ENCODE measurements around the gene KRTAP5-7.
"Not testable (repeated sequence)": the region's sequence is repeated elsewhere in the genome, so short reads cannot be mapped to it uniquely, and the experiment has no call there.

KRTAP5-7 gene, protein sequence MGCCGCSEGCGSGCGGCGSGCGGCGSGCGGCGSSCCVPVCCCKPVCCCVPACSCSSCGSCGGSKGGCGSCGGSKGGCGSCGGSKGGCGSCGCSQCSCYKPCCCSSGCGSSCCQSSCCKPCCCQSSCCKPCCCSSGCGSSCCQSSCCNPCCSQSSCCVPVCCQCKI

DNA sequence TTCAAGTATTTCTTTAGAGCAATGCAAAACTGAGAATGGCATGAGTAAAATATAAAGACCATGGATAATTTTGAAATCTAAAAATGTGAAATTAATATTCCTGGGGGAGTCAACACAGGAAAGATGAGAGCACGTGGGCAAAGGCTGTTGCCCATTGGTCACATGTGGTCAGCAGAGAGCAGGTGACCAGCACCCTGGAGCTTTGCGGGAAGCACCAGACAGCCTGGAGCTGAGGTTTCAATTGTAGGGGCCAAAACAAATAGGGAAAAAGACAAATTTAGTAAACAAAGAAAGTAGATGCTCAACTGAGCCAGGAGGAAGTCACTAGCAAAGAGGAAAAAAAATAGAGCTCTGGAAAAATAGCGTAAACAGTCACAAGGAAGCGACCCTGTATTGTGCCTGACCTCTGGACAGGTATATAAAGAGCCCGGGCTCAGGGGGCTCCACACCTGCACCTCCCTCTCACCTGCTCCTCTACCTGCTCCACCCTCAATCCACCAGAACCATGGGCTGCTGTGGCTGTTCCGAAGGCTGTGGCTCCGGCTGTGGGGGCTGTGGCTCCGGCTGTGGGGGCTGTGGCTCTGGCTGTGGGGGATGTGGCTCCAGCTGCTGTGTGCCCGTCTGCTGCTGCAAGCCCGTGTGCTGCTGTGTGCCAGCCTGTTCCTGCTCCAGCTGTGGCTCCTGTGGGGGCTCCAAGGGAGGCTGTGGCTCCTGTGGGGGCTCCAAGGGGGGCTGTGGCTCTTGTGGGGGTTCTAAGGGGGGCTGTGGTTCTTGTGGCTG lies at the start of gene KRTAP5-7:
Gene KRTAP5-7 (plus strand): TSS at position 472 of the 780 bp plus-strand sequence. CDS start 34 bp downstream, at position 506.
- in situ Hi-C loops (cut with MboI; ENCODE audit: low pct_unique_long_range_greater_than_20kb, low sequenced_read_pairs, unreplicated experiment): loop anchor here (5.0 kb wide), 1 partner anchor 35 kb away; no protein-coding TSS in a partner anchor
- DNase-seq (ENCODE audit: low spot score): not testable (repeated sequence)

DNA sequence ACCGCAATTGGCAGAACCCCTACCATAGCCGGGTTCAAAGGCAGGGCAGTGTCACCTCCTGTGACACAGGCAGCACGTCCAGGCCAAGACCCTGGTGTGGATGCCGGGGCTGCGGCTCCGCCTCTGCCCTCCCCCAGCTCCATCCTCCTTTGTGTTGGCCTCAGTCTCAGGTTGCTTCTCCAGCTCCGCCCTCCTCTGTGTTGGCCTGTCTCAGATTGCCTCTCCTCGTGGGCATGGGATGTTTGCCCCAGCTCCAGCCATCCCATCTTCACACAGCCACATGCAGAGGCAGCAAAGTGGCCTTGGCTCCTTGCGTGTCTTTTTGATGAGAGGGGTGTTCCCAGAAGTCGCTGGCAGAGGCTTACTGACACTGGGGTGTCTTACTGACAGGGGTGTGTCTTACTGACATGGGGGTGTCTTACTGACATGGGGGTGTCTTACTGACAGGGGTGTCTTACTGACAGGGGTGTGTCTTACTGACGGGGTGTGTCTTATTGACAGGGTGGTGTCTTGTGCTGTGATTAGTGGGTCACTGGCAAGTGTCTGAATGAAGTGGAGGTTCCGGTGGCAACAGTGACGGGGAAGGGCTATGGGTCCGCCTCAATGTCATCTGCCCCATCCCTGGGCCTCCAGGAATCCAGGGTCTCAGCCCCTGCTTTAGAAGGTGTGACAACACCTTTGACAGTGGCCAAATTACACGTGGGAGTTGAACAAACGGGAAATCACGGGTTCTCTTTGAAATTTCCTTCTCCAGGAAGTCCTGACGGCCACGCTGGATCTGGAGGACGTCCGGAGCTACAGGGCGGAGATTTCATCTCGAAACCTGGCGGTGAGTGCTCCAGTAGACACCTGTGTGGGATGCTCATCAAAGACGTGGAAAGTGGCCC lies 49.2 kb upstream of the KRTAP5-7 start:
- in situ Hi-C loops (cut with MboI; ENCODE audit: low pct_unique_long_range_greater_than_20kb, low sequenced_read_pairs, unreplicated experiment): no loop called here
- no peak for DNase-seq (ENCODE audit: low spot score)
- TF ChIP-seq, protein P1, sequence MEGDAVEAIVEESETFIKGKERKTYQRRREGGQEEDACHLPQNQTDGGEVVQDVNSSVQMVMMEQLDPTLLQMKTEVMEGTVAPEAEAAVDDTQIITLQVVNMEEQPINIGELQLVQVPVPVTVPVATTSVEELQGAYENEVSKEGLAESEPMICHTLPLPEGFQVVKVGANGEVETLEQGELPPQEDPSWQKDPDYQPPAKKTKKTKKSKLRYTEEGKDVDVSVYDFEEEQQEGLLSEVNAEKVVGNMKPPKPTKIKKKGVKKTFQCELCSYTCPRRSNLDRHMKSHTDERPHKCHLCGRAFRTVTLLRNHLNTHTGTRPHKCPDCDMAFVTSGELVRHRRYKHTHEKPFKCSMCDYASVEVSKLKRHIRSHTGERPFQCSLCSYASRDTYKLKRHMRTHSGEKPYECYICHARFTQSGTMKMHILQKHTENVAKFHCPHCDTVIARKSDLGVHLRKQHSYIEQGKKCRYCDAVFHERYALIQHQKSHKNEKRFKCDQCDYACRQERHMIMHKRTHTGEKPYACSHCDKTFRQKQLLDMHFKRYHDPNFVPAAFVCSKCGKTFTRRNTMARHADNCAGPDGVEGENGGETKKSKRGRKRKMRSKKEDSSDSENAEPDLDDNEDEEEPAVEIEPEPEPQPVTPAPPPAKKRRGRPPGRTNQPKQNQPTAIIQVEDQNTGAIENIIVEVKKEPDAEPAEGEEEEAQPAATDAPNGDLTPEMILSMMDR (IDR thresholded peaks at IDR 0.05; ENCODE audit: extremely low read depth, insufficient read depth, missing control alignments): no peak

- in situ Hi-C loops (cut with MboI; ENCODE audit: low pct_unique_long_range_greater_than_20kb, low sequenced_read_pairs, unreplicated experiment): no loop called here
- TF ChIP-seq, protein P1 (IDR thresholded peaks at IDR 0.05; ENCODE audit: extremely low read depth, insufficient read depth, missing control alignments): no peak
Observed at GRCh38 chr11:71478528-71478840, 48.6 kb upstream of the KRTAP5-7 start.

GRCh38 chr11:71481101-71481960 lies 45.7 kb upstream of the KRTAP5-7 start:
- in situ Hi-C loops (cut with MboI; ENCODE audit: low pct_unique_long_range_greater_than_20kb, low sequenced_read_pairs, unreplicated experiment): no loop called here
- TF ChIP-seq, protein P1 (IDR thresholded peaks at IDR 0.05; ENCODE audit: extremely low read depth, insufficient read depth, missing control alignments): no peak
- no peak for DNase-seq (ENCODE audit: low spot score)

More at GRCh38 chr11:71478528-71478840, 48.6 kb upstream of the KRTAP5-7 start:
- DNase-seq (ENCODE audit: low spot score): no peak

DNA sequence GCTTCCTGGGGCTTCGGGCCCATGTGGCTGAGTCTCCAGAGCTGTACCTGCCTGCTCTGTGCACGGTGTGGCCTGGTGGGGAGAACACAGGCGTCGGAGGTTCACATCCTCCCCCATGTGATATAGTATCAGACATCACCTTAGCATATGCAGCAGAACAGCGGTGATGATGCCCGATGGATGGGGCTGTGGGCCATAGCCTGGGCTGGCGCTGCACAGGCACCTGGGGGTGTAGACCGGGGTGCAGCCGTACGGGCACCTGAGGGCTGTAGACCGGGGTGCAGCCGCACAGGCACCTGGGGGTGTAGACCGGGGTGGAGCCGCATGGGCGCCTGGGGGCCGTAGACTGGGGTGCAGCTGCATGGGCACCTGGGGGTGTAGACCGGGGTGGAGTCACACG lies 44.9 kb upstream of the KRTAP5-7 start:
- DNase-seq (ENCODE audit: low spot score): no peak
- in situ Hi-C loops (cut with MboI; ENCODE audit: low pct_unique_long_range_greater_than_20kb, low sequenced_read_pairs, unreplicated experiment): no loop called here
- TF ChIP-seq, protein P1 (IDR thresholded peaks at IDR 0.05; ENCODE audit: extremely low read depth, insufficient read depth, missing control alignments): no peak

DNA sequence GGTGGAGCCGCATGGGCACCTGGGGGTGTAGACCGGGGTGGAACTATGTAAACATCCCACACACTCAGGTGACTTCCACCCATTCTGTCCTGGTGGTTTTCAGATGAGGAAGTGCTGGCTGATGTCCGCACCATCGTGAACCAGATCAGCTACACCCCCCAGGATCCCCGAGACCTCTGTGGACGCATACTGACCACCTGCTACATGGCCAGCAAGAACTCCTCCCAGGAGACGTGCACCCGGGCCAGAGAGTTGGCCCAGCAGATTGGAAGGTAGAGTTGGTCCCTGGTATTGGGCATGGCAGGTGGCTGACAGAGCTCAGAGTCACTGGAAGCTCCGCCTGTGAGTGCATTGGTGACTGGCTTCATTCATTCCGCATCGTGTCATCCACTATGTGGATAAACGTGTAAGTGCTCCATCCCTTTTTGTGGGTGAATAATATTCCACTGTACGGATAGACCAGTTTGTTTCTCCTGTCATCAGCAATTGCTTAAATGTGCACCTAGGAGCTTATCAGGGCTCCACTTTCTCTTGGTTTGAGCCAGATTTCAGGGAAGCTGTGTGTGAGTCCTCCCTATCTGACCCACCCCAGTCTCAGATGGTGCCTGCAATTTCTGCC lies 44.2 kb upstream of the KRTAP5-7 start:
- TF ChIP-seq, protein P1 (IDR thresholded peaks at IDR 0.05; ENCODE audit: extremely low read depth, insufficient read depth, missing control alignments): no peak
- in situ Hi-C loops (cut with MboI; ENCODE audit: low pct_unique_long_range_greater_than_20kb, low sequenced_read_pairs, unreplicated experiment): no loop called here
- no peak for DNase-seq (ENCODE audit: low spot score)
